Heart left ventricle (tissue), 16 donors: Measurements from ENCODE around the gene RBMS1. TPM values are rescaled to one million over a fixed set of nuclear protein-coding genes. Genes with fewer than 3 reads are reported as not detected.

Experiments
- ATAC-seq, 4 donors: fragments of 200-7000 bp; cut with Tn5 transposase; one replicate each; pipeline ENCODE4 v1.9.1; 2020 to 2022; ENCODE audit warnings: moderate library complexity in 4 of 4, mild to moderate bottlenecking in 3 of 4, moderate number of reproducible peaks in 1 of 4
- DNase-seq, 5 donors: peaks; one replicate each; pipeline ENCODE4 v3.0.0-alpha.2; 2020
- H3K27ac ChIP-seq, 12 donors: fragments of 200-600 bp; sonication (generic) in 4 of 12; one replicate each; pipeline versions ENCODE4 v1.5.0 to v1.8.0; 2016 to 2022; ENCODE audit warnings: mild to moderate bottlenecking in 2 of 12
- H3K27me3 ChIP-seq, 9 donors: fragments of 200-600 bp; sonication (generic) in 2 of 9; one replicate each; pipeline versions ENCODE4 v1.5.1 to v1.8.0; 2016 to 2022; ENCODE audit warnings: mild to moderate bottlenecking in 3 of 9
- H3K36me3 ChIP-seq, 9 donors: fragments of 200-600 bp; sonication (generic) in 2 of 9; one replicate each; pipeline versions ENCODE4 v1.5.0 to v1.8.0; 2018 to 2022; ENCODE audit warnings: mild to moderate bottlenecking in 2 of 9
- H3K4me1 ChIP-seq, 12 donors: fragments of 200-600 bp; sonication (generic) in 4 of 12; one replicate each; pipeline versions ENCODE4 v1.5.0 to v1.8.0; 2016 to 2022; ENCODE audit warnings: mild to moderate bottlenecking in 3 of 12
- H3K4me3 ChIP-seq, 12 donors: fragments of 200-600 bp; sonication (generic) in 4 of 12; one replicate each; pipeline versions ENCODE4 v1.5.0 to v1.8.0; 2017 to 2022; ENCODE audit warnings: mild to moderate bottlenecking in 9 of 12, moderate library complexity in 4 of 12
- H3K9me3 ChIP-seq, 12 donors: fragments of 200-600 bp; sonication (generic) in 4 of 12; one replicate each; pipeline versions ENCODE4 v1.5.0 to v1.8.0; 2016 to 2022; ENCODE audit warnings: mild to moderate bottlenecking in 1 of 12
- POLR2A ChIP-seq, 2 donors: fragments of 450-650 bp; IDR thresholded peaks; one replicate each; pipeline ENCODE4 v1.6.1; 2017; ENCODE audit warnings: antibody characterized with exemption in 2 of 2, mild to moderate bottlenecking in 2 of 2, moderate library complexity in 2 of 2
- WGBS, 4 donors: extraction: QIAGEN DNeasy Blood & Tissue Kit in 2 of 4; methylation state at CpG; one replicate each; pipeline versions ENCODE4 v1.1.5 to v1.1.7; 2013 to 2018; 5-methylcytosine and 5-hydroxymethylcytosine counted together
- intact Hi-C, 10 donors: fragments of 100-400 bp; cut with DNase I; formaldehyde crosslinking; loops; one replicate each; pipeline versions ENCODE4 v1.11.1 to v1.14.2; 2022
- polyA plus RNA-seq, 2 donors: library from polyadenylated mRNA; stranded (reverse); fragments of 200-250 nt; gene quantifications; one replicate each; pipeline ENCODE4 v1.2.3, GENCODE V29; 2013
- total RNA-seq, 9 donors: library from RNA; depleted of rRNA in 2 of 9; stranded (reverse); fragments of >200 nt in 2 of 9; fragmentation: NEBNext Ultra II Directional in 3 of 9; extraction: Animal tissue kit (Norgen Biotek cat#: 25700) in 3 of 9; gene quantifications; one replicate each; pipeline versions ENCODE4 v1.1.0 to v1.2.4, GENCODE V29; 2016 to 2023
- TF ChIP-seq, protein P1 (sequence below), 12 donors: fragments of 200-600 bp; sonication (generic) in 4 of 12; IDR thresholded peaks; one replicate each; pipeline versions ENCODE4 v1.5.0 to v1.8.0; 2018 to 2022; ENCODE audit warnings: antibody characterized with exemption in 12 of 12, mild to moderate bottlenecking in 5 of 12
- donor health status: ischemic (EF 13 %, LVEDD 7.1; RV severe dilation, severe dysfunction).
- donor health status: healthy with polysubstance abuse.
- donor health status: DM: no; HTN: yes; CAD: no.
- donor health status: DM: no; HTN: no; CAD: no.
- donor health status: ischemic (EF 25% LVEDD 6.9; RV normal size, moderate dysfunction).
- donor health status: ischemic (EF 25% LVEDD 5.7; RV mildly dilated, moderate dysfunction).
- donor health status: healthy.
- donor health status: DM: yes; HTN: yes; CAD: no.
- donor health status: ischemic (EF 35%, LVEDD 5.7; RV mildly dilated, moderate dysfunction).
- donor health status: nonischemic (EF 11% LVEDD 7.7; RV severe dilation, severe dysfunction).
- donor health status: DM: yes; HTN: yes; CAD: no.
- donor health status: PGD.
- donor health status: ischemic (EF 29% LVEDD 5.4; RV normal size, mild dysfunction).
- donor health status: nonischemic (EF 23%, LVEDD 6.1; RV moderate dilation, normal function).

Gene RBMS1
- total and polyA plus RNA-seq, 11 donors, result 32.4 to 102 (median 52.6) TPM

DNA sequence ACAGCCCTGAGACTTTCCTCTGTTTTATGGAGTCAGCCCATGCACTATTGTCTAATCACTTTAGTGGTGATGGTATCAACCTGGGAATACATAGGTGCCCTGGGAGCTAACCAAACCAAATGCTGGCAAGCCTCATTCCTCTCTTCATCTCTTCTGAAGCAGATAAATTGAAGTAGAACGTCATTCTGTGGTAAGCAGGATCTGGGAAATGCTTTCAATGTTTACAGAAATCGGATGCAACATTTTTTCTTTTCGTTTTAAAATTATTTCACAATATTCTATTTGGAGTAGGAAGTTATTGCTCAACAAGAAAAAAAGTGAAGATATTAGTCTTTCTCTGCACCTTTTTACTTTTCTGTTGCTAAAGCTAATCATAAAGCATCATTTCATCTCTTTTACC lies 114.2 kb downstream of the RBMS1 start:
- H3K4me1 ChIP-seq, result peaks cover 28 to 100% (median 87%) of the 10 kb centered on the region in 12 donors
- no peak for DNase-seq
- no peak for TF ChIP-seq POLR2A (IDR thresholded peaks at IDR 0.05)
- TF ChIP-seq, protein P1, sequence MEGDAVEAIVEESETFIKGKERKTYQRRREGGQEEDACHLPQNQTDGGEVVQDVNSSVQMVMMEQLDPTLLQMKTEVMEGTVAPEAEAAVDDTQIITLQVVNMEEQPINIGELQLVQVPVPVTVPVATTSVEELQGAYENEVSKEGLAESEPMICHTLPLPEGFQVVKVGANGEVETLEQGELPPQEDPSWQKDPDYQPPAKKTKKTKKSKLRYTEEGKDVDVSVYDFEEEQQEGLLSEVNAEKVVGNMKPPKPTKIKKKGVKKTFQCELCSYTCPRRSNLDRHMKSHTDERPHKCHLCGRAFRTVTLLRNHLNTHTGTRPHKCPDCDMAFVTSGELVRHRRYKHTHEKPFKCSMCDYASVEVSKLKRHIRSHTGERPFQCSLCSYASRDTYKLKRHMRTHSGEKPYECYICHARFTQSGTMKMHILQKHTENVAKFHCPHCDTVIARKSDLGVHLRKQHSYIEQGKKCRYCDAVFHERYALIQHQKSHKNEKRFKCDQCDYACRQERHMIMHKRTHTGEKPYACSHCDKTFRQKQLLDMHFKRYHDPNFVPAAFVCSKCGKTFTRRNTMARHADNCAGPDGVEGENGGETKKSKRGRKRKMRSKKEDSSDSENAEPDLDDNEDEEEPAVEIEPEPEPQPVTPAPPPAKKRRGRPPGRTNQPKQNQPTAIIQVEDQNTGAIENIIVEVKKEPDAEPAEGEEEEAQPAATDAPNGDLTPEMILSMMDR (IDR thresholded peaks at IDR 0.05), result no peak
- ATAC-seq, result peak in 3 of 4 donors; percentile 19 to 32 (median 26)
- H3K27me3 ChIP-seq, result no peaks in the 10 kb centered on the region
- H3K4me3 ChIP-seq, result peak overlapping the region in 2 of 12 donors; percentile 3 to 8
- H3K9me3 ChIP-seq, result no peaks in the 10 kb centered on the region
- intact Hi-C loops, result loop anchor here in 1 of 10 donors (10.0 kb wide), 1 partner anchor 45 kb away; no protein-coding TSS in a partner anchor
- peak overlapping the region in 11 of 12 donors; percentile 61 to 92 (median 73) for H3K27ac ChIP-seq
- WGBS, 4 donors, result 23 to 35% (median 27%) methylated on average over 3 of the region's 3 CpGs
- no peaks in the 10 kb centered on the region for H3K36me3 ChIP-seq

DNA sequence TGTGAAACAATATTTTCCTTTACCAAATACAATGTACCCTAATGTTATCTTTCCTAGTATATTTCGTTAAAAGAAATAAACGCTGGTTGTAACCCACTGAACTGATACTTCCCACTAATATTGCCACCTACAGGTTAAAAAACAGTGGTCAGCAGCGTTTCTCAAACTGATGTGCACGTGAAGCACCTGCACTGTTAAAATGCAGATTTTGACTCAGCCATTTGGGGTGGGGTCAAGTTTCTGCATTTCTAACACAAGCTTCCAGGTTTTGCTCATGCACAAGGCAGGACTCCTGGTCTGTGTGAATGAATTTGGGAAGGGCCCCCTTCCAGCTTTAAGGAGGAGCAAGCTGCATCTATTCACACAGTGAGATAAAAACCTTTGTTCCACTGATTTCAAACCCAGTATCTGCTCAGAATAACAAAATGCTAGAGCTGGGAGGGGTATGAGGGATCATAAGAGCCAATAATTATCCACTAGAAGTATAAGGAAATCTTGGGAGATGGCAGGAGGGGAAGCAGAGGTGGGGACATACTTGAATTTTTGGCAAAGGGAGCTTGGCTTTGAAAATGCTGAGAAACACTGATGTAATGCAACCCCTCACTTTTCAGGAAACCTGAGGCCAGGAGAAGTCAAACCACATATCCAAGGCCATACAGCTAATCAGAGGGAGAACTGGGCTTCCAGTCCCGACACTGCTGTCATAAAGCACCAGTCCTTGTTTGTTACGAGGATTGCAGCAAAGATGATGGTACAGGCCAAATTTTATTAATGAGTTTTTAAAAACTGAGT lies 116.2 kb downstream of the RBMS1 start:
- Histone ChIP-seq H3K4me3 (no peak overlapping the region), H3K9me3 (no peaks in the 10 kb centered on the region), H3K27me3 (no peaks in the 10 kb centered on the region), H3K4me1 (peaks cover 31 to 100% (median 98%) of the 10 kb centered on the region in 12 donors), H3K36me3 (no peaks in the 10 kb centered on the region), H3K27ac (peak overlapping the region; percentile 28 to 92 (median 68))
- intact Hi-C loops, result loop anchor here in 1 of 10 donors (10.0 kb wide), 1 partner anchor 47 kb away; no protein-coding TSS in a partner anchor
- ATAC-seq (no peak), DNase-seq (no peak)
- WGBS, 4 donors, result 43 to 54% (median 48%) methylated on average over 6 of the region's 6 CpGs
- TF ChIP-seq POLR2A (IDR thresholded peaks at IDR 0.05), result no peak
- TF ChIP-seq, protein P1 (IDR thresholded peaks at IDR 0.05), result peak in 4 of 12 donors; percentile 12 to 28 (median 26)

DNA sequence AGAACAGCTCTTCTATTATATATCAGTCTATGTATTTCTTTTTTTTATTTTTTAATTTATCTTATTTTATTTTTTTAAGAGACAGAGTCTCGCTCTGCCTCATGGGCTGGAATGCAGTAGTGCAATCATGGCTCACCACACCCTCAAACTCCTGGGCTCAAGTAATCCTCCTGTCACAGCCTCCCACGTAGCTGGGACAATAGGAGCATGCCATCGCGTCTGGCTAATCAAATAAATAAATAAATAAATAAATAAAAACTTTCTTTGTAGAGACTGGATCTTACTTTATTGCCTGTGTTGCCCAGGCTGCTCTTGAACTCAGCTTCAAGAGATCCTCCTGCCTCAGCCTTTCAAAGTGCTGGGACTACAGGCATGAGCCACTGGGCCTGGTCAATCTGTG lies 117.0 kb downstream of the RBMS1 start:
- peaks cover 29 to 100% (median 98%) of the 10 kb centered on the region in 12 donors for H3K4me1 ChIP-seq
- H3K27ac ChIP-seq, result peak overlapping the region; percentile 35 to 92 (median 68)
- H3K4me3 ChIP-seq, result peak overlapping the region in 1 of 12 donors; percentile 18
- TF ChIP-seq, protein P1 (IDR thresholded peaks at IDR 0.05), result no peak
- no peak for TF ChIP-seq POLR2A (IDR thresholded peaks at IDR 0.05)
- WGBS, 4 donors, result 37 to 54% (median 45%) methylated on average over 4 of the region's 4 CpGs
- no peaks in the 10 kb centered on the region for H3K36me3 ChIP-seq
- no peak for DNase-seq
- H3K27me3 ChIP-seq, result no peaks in the 10 kb centered on the region
- intact Hi-C loops, result loop anchor here in 1 of 10 donors (10.0 kb wide), 1 partner anchor 48 kb away; no protein-coding TSS in a partner anchor
- H3K9me3 ChIP-seq, result no peaks in the 10 kb centered on the region
- peak in 1 of 4 donors; percentile 21 for ATAC-seq

DNA sequence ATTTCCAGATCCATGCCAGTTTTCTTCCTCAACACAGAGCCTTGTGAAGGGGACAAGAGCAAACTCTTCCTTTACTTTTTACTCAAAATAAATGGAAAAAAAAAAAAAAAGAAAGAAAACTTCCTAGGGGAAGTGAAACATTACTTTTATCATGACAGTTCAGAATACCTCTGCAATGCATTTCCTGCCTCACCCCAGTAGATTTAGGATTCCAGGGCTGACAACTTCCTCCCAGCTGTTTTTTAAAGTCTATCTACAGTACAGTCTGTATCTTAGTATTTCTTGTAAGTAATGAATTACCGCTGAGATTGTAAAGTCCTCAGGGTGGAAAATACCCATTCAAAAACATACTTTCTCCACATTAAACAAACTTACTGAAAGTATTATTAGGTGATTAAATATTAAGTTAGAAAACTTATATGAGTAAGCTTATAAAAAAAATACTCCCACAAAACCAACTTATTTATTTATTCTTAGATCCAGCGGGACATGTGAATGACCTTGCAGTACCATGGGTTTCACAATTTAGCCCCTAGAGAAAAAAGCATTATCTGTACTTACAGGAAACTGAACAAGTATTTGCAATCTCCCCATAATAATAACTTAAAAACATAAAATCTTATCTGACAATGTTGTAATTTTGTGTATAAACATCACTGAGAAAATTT lies 117.7 kb downstream of the RBMS1 start:
- Histone ChIP-seq H3K4me3 (peak overlapping the region in 4 of 12 donors; percentile 4 to 26 (median 12)), H3K4me1 (peaks cover 32 to 100% (median 98%) of the 10 kb centered on the region in 12 donors), H3K27ac (peak overlapping the region; percentile 35 to 92 (median 68)), H3K9me3 (no peaks in the 10 kb centered on the region), H3K36me3 (no peaks in the 10 kb centered on the region), H3K27me3 (no peaks in the 10 kb centered on the region)
- peak; percentile 48 to 64 (median 58) for ATAC-seq
- TF ChIP-seq, protein P1 (IDR thresholded peaks at IDR 0.05), result no peak
- no peak for TF ChIP-seq POLR2A (IDR thresholded peaks at IDR 0.05)
- 24 to 41% (median 28%) methylated on average over 2 of the region's 2 CpGs for WGBS, 4 donors
- no peak for DNase-seq
- intact Hi-C loops, result loop anchor here in 1 of 10 donors (10.0 kb wide), 1 partner anchor 49 kb away; no protein-coding TSS in a partner anchor
